Esophagus mucosa (tissue), 1 donor: ENCODE measurements around the gene PPP4R4. TPM values are rescaled to one million over a fixed set of nuclear protein-coding genes. Genes with fewer than 3 reads are reported as not detected.
"Not testable (repeated sequence)": the region's sequence is repeated elsewhere in the genome, so short reads cannot be mapped to it uniquely, and the experiment has no call there.

Experiments
- ATAC-seq: fragments of 200-7000 bp; cut with Tn5 transposase; one replicate; pipeline ENCODE4 v1.9.1; 2020
- total RNA-seq: library from RNA; stranded (reverse); gene quantifications from one replicate; pipeline ENCODE4 v1.2.4, GENCODE V29; 2023
- donor health status: DM: yes; HTN: yes; CAD: no.

PPP4R4 gene
- total RNA-seq, 1 donor from 2014 or later = 0.04 TPM

DNA sequence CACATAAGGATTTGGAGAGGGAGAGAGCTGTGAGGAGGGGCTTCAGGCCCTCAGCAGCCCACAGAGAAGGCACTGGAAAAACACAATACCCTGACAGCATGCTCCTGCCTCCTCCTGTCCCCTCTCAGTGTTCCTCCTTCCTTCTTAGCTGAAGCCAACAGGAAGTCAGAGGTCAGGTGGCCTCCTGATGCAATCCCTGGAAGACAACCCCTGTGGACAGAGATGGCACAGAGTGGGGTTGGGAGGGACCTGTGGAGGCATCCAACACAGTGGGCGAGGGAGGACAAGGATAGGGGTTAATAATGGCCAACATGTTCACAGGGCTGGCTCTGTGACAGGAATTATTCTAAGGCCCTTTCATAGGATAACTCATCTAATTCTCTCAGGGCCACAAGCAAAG lies 29.4 kb upstream of the PPP4R4 start:
- peak; percentile 29 for ATAC-seq

GRCh38 chr14:94145902-94146527 lies 28.1 kb upstream of the PPP4R4 start:
- ATAC-seq = no peak

DNA sequence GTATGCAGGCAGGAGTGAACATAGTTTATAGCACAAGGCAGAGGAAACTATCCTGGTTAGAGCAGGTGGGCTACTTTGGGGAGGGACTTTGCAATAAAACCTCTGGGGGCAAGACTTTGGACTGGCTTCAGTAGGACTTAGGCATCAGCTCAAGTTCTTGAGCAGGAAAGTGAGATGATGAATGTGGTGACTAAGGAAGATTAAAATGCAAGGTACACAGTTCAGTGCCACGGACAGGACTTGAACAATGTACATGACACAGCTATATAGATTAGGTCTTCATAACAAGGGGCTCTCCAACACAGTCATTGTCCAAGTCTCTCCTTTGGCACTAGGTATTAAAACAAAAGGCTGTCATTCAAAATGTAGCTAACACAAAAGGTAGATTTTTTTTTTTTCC lies 21.4 kb upstream of the PPP4R4 start:
- ATAC-seq = no peak

DNA sequence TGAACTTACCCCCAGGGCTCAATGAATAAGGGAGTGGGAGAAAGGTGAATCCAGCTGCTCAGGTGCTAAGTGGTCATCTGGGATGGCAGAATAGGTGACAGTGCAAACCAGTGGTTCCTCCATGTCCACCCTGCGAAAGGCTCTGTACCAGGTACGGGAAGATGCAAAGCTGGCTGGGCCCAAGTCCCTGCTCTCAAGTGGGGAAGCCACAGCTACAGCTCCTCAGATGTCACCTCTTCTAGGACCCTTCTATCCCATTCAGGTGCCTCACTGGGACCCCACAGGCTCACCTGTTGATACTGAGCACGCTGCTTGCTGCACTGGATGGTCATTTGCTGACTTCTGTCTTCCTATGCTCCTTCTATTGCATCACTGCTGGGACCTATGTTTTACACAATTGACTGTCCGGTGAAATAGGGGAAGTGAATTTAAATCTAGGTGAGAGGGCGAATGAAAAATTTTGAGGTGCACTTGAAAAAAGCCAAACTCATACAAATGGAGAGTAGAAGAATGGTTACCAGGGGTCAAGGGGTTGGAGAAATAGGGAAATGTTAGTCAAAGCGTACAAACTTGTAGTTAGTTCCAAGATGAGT lies 20.3 kb upstream of the PPP4R4 start:
- no peak for ATAC-seq

GRCh38 chr14:94156143-94156542 lies 18.0 kb upstream of the PPP4R4 start:
- not testable (repeated sequence) for ATAC-seq

DNA sequence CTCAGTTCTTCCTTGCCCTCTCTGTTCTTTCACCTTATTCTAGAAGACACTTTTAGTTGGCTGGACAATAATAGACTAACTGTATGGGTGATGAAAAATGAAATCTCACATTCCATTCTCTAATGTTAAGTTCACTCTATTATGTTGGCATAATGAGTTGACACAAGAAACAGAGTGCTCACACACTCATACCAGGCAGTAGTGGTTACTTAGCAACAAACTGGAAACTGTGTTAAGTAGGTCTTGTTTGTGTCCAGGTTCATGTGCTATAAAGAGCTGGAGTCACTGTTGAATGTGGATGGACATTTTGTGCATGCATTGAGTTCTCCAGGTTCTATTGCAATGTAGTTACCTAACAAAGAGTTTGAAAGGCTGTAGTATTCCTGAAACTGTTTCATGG lies 16.9 kb upstream of the PPP4R4 start:
- ATAC-seq = no peak

- ATAC-seq = no peak
Measured at GRCh38 chr14:94158239-94158883, 15.8 kb upstream of the PPP4R4 start.

DNA sequence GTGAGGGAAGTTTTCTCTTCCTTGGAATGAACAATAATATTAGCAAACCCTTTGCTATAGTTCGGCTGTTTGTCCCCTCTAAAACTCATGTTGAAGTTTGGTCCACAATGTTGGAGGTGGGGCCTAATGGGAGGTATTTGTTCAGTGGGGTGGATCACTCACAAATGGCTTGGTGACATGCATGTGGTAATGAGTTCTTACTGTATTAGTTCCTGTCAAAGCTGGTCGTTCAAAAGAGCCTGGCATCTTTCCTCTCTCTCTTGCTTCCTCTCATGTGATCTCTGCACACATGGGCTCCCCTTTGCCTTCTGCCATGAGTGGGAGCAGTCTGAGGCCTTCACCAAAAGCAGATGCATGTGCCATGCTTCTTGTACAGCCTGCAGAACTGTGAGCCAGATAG lies 13.1 kb upstream of the PPP4R4 start:
- no peak for ATAC-seq

DNA sequence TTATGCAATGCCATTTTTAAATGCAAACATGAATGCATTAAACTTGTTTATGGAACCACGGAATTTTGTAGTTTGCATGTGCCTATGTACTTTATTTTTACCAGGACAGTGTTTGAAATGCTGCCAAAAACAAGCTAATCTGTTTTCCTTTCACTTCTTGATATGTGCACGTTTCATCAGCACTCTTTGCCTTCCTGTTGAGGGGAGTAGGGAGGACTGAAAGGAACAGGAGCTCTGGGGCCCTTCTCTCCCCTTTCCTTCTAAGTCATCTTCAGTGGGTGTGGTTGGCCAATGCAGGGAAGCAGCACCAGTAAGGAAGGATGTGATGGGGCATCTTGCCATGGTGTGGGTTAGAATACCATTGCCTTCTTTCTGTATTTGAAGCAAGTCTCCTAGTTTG lies 12.1 kb upstream of the PPP4R4 start:
- no peak for ATAC-seq

- ATAC-seq = no peak
Measured at GRCh38 chr14:94162466-94162865, 11.7 kb upstream of the PPP4R4 start.

DNA sequence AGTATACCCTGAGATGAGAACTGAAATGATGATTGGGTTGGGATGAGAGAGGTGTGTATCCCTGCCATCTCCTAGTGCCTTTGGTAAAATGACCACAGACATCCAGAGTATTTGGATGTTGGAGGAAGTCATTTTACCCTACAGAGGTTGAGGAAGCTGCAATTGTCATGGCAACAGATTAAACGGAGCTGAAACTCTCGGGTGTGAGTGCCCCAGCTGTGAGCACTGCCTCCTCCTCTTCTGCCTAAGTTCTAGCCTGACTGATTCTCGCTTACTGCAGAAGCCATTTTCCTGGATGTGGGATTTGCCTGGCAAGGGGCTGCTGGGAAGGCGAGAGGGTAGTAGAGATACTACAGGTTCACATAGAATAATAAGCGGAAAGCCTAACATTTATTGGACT lies 10.3 kb upstream of the PPP4R4 start:
- ATAC-seq = no peak

GRCh38 chr14:94164685-94165431 lies 9.3 kb upstream of the PPP4R4 start:
- ATAC-seq = no peak

- ATAC-seq = no peak
Measured at GRCh38 chr14:94165744-94166143, 8.4 kb upstream of the PPP4R4 start.

DNA sequence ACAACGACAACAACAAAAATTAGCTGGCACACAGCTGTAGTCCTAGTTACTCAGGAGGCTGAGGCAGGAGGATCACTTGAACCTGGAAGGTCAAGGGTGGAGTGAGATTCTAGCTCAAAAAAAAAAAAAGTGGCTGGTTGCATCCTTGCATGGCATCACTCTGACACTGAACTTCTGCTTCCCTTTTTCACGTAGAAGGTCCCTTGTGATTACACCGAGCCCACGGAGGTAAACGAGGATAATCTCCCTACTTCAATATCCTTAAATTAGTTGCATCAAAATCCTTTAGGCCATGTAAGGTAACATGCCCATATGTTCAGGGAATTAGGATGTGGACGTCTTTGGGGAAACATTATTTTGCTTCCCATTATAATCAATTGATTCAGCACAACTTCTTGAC lies 4.0 kb upstream of the PPP4R4 start:
- no peak for ATAC-seq

GRCh38 chr14:94171208-94171607 lies 2.9 kb upstream of the PPP4R4 start:
- ATAC-seq = no peak

- no peak for ATAC-seq
Measured at GRCh38 chr14:94172545-94172944, 1.6 kb upstream of the PPP4R4 start.

DNA sequence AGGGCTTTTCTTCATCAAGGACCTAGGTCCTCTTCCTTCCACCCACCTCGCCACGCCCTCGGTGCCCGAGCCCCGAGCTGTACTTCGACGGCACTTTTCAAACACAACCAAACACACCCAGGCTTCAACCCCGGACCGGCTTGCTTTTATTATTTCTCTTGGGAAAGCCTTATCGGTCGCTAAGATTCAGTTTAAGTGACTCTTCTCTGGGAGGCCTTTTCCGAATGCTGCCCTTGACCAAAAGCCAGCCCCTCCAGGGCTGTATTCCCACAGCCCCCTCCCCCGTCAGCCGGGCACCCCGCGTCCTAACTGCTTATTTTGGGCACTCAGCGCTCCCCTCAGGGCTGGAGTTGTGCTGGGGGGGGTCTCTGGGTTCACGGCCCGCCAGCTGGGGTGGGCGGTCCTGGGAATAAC lies 644 bp upstream of the PPP4R4 start:
- no peak for ATAC-seq

GRCh38 chr14:94174604-94175010 lies 485 bp downstream of the PPP4R4 start:
- ATAC-seq = peak; percentile 47

DNA sequence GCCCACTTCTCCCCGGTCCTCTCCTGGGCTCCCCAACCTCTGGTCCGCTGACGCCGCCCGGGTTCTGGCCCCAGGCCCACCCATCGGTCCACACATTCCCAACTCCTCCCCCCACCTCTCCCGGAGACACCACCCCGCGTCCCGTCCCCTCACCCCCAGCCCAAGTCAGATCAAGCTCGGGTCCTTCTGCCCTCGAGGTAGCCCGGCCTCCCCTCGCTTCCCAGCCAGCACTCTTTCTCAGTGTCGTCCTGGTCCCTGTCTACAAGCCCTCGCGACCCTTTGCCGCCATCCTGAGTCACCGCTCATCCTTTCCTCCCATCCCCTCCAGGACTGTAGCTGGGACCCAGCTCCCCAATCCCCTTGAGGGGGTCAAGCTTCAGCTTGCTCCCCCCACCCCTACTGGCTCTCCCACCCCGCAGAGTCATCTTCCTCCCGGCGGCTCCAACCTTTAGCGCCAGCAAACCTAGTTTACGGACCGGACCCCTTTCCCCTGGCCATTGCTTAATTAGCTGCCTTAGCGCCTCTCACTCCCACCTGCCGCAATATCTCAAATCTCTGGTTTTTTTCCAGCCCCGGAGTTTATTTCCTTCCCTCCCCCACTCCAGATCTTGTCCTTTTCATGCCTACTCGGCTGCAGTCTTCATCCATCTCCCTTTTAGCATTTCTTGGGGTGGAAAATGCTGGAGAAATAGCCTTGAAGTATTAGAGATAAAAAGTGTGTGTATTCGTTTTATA lies 1.1 kb downstream of the PPP4R4 start:
- ATAC-seq = peak; percentile 18

DNA sequence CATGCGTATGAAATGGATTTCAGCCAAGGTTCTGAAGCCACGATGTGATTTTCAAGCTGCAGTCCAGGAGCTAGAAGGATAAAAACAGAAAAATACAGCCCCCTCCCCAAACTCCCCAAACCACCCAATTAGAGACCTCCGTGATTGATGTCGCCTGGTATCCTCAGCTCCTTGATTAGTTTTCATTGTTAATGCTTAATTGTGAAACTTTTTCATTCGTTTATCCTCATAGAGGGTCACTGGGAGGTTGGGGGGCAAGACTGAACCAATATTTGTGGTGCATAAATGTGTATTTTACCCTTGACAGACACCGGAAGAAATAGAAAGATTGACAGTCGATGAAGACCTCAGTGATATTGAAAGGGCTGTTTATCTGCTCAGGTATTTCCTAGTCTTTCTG lies 1.6 kb downstream of the PPP4R4 start:
- no peak for ATAC-seq

DNA sequence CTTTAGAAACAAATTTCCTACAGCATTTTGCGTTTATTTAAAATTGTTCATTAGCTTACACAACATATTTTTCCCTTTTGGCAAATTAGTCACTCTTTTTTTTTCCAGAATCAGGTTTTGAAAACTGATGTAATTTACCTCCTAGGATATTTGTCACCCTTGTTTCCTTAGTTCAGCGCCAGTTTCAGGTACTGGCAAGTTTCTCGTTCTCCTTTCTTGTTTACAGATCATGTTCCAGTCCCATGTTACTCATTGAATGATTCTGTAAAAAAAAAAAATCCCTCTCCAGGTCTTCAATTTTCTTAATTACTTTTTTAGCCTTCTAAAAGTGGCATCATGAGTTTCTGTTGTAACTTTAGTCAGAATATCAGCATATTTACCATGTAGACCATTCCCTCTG lies 2.7 kb downstream of the PPP4R4 start:
- ATAC-seq = no peak

- ATAC-seq = no peak
Measured at GRCh38 chr14:94177806-94178205, 3.7 kb downstream of the PPP4R4 start.

DNA sequence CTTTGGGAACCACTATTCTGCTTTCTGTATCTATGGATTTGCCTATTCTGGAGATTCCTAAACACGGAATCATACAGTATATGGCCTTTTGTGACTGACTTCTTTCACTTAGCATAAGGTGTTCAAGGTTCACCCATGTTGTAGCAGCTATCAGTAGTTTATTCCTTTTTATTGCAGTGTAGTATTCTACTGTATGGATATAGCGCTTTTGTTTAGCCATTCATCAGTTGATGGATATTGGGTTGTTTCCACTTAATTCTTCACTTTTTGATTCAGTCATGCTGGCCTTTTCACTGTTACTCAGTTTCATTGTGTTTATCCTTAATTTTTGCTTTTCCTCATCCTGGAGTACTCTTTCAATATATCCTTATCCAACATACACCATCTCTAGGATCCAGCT lies 5.1 kb downstream of the PPP4R4 start:
- no peak for ATAC-seq
